Islet of Langerhans (tissue), 1 donor: ENCODE data around the gene SLC22A3.

ENCODE experiments used
- FAIRE-seq: peaks from one replicate; lab custom pipeline; 2011; peaks lifted over from hg19 to GRCh38; lab: Jason Lieb, UNC

The SLC22A3 gene

GRCh38 chr6:160418370-160418769, 70.2 kb downstream of the SLC22A3 start:
- FAIRE-seq: no peak

DNA sequence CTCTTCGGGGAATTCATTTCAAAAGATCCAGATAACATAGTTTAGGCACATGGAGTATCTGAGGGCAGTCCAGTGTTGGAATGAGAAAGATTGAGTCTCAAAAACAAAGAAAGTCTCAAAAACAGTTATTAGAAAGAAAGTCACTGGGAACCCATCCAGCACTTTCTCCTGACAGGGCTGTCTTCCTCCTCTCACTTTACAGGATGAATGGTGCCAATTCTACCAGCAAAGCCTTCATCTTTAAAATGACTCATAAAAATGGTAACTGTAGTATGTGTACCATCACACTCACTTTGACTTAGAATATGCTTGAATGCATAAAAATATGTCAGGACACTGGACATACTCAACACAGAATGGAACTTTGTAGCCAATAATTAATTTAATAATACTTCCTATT, 71.3 kb downstream of the SLC22A3 start:
- FAIRE-seq: no peak

GRCh38 chr6:160420253-160420968, 72.2 kb downstream of the SLC22A3 start:
- FAIRE-seq: no peak

DNA sequence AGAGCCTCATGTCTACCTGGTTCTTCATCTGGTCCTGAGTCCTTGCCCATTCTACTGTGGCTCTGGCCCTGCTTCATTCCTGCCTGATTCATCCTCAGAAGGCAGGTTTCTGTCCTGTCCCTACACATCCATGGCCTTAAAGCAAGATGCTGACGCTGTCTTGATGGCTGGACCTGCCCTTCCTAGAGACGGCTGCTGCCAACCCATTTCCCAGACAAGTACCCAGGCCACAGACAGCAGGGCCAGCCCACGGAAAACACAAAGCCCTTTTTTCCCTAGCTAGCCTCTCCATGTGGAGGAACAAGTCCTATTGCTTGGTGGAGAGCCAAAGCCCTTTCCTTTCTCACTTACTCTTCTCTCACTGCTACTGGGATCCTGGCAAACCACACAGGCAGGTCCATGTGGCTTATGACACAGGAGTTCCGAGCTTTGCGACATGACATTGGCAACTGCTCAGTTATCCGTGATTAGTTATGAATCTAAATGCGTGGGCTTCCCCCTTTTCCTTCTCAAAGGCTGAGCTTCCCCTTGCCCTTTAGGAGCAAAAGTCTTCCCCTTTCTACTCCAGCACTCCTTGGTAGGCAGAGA, 72.9 kb downstream of the SLC22A3 start:
- no peak for FAIRE-seq

GRCh38 chr6:160421854-160422253, 73.7 kb downstream of the SLC22A3 start:
- no peak for FAIRE-seq

DNA sequence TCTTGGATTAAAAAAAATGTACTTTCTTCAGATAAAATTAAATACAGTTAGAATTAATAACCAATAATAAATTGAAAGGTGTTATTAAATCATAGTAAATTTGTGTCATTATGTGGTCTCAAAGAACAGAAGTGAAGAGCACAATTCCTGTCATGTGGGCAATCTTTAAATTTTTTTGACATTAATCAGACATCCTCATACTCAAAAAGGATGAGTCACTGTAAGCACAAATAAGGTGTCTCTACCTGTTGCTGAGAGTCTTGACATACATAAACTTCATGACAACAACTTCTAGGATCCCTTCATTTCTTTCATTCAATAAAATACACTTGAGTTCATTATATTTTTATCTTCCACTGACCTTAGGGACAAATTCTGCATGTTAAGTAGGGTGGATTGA, 76.1 kb downstream of the SLC22A3 start:
- no peak for FAIRE-seq

GRCh38 chr6:160426136-160426535, 78.0 kb downstream of the SLC22A3 start:
- no peak for FAIRE-seq

DNA sequence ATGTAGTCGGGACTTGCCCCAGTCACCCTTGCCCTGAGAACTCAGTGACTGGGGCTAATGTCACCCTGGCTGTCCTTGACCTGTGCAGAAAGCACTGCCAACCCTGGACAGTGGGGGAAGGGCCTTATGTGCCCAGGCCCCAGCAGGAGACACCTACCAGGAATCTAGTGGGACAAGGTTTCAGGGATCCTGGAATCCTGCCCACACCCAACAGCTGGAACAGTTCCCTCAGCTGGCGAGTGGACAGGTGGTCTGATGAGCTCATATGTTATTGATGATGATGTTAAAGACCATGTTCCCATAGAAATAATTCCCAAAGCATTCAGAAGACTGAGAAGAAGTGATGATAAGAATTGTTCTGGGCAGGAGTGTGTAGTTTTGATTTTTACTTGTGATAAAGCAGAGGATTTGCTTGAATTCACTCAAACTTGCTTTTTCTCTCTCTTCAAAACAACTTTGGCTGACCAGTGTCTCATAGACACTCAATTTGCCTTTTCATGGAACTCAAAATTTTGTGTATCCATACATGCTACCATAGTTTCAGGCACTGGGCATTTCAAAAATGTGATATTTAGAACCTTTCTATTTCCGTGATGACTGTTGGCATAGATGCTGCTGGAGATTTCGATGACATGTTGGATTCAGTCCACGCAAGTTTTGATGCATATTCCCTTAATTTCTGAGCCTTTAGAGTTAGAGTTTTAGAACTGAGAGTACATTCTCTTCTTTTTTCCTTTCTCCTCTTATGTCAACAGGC, 79.3 kb downstream of the SLC22A3 start:
- no peak for FAIRE-seq

GRCh38 chr6:160428069-160428430, 79.9 kb downstream of the SLC22A3 start:
- no peak for FAIRE-seq

- no peak for FAIRE-seq
Observed at GRCh38 chr6:160428818-160429619, 80.8 kb downstream of the SLC22A3 start.

GRCh38 chr6:160429620-160429895, 81.4 kb downstream of the SLC22A3 start:
- FAIRE-seq: no peak

GRCh38 chr6:160430203-160430602, 82.0 kb downstream of the SLC22A3 start:
- no peak for FAIRE-seq

GRCh38 chr6:160430751-160431150, 82.6 kb downstream of the SLC22A3 start:
- no peak for FAIRE-seq

DNA sequence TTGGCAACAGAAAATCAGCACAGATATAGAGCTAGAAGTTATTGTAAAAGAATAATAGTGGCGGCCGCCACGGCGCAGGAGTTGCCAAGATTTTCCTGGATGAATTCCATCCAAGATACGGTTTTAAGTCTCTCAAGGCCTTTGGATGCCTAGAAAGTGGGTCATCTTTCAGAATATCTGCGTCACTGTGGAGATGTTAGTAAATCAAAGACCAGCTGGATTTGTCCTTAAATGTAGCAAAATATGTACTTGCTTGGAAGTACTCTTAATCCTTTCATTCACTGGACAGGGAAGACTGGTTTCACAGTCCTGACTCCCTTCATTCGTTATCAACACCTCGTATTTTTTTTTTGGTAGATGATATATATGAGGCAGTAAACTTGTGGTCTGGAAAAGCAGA, 83.0 kb downstream of the SLC22A3 start:
- FAIRE-seq: no peak

DNA sequence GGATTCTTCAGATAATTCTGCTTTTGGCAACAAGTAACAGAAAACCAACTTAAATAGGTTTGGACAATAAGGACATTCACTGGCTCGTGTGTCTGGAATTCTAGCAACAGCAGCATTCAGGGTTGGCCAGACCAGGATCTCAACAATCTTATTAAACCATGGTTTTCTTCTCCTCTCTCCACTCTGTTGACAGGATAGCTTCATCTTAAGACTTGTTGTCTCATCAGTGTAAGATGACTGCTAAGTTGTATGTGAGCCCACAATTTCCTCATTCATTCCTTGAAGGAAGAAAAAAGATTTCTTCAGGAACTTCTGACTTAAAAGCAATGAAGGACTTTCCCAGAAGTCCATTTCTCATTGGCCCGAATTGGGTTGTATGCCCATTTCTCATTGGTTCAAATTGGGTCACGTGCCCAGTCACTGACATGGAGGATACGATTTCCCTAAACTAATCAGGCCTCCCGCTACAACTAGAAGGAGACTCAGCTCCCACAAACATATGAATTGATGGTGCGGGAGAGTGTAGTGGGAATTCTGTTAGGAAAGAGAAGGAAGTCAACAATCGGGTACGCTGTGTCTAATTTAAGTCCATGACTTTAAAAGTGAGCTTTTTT, 83.7 kb downstream of the SLC22A3 start:
- no peak for FAIRE-seq

- no peak for FAIRE-seq
Observed at GRCh38 chr6:160435935-160436334, 87.8 kb downstream of the SLC22A3 start.

DNA sequence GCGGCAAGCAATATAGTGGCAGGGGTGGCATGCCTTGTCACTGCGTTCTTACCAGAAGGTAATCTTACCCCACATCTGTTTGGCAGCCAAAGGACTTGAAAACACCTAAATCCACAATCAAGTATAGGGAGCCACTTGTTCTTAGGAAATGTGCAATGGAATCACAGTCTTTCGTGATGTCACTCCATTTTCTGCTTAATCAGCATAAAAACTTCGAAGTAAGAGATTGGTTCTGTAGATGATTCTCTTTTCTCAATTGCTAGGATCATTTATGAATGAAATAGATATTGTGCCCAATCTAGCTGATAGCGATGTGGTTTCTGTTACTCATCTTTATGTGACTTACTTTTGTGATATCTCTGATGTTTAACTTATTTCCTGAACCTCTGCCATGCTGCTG, 89.0 kb downstream of the SLC22A3 start:
- no peak for FAIRE-seq

DNA sequence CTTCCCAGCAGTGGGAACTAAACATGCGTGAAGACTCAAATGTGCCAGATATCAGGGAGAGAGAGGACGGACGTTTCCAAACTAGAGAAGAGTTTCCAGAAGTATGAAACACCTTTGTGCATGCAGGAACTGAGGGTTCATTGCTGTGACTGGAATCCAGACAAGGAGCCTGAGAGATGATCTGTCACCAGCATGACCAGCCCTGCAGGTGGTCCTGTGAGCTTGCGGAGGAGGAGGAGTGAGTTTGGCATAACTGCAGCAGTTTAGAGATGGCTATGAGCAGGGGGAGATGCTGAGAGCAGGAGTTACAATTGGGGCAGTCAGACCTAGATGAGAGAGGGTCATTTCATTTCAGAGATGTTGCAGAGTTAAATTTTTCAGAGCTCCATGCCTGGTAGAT, 89.6 kb downstream of the SLC22A3 start:
- FAIRE-seq: no peak

DNA sequence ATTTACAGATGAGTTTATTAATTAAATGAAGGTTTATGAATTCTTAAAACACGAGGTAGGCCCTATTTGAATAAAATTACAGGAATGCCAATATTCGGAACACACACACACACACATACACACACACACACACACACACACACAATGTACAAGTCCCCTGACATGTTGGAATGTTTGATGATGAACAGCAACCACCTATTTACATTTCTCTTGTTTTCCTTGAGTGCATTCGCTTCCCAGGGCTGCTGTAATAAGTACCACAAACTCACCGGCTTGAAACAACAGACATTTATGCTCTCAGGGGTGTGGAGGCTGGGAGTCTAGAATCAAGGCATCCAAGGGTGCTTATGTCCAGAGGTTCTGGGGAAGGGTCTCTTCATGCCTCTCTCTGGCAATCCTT, 90.3 kb downstream of the SLC22A3 start:
- no peak for FAIRE-seq

DNA sequence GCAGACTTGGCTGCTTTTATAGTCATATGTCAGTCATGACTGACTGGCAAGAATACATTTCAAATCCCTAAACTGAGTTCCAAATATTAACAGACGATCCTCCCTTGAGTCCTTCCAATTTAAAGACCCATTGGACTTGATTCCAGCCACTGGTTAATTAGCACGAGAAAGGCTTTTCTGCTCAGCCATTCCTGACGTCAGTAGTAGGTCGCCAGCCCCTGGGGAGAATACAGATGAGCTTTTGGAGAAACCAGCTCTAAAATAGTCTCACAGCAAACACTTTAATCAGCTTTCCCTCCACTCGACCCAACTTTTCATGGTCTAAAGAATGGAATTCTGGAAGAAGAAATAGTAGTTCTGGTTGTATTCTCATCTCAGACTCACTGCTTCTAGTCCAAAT, 91.6 kb downstream of the SLC22A3 start:
- FAIRE-seq: no peak

GRCh38 chr6:160442151-160442550, 94.0 kb downstream of the SLC22A3 start:
- FAIRE-seq: no peak

GRCh38 chr6:160445130-160445529, 97.0 kb downstream of the SLC22A3 start:
- FAIRE-seq: no peak

DNA sequence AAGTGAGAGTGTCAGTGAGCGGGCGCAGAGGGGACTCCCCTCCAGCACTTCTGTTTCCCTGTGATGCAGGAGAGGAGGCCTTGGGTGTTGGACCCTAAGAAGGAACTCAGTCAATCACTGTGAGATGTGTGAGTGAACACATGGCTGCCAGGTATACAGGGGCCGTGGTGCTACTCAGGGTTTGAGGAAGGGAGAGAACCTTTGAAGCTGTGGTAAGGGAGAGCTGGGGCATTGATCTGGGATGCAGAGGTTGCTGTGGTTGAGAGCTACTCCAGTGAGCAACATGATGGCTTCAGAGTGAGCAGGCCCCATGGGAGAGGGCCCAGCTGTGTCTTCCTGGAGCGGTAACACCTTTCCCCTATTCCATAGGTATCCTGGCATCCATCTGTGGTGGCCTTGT, 99.2 kb downstream of the SLC22A3 start:
- no peak for FAIRE-seq
